OCI-LY7 (cell line): ENCODE measurements around the gene SLC16A3. TPM values are rescaled to one million over a fixed set of nuclear protein-coding genes. Genes with fewer than 3 reads are reported as not detected.

Experiments used
- BruUV-seq: library from RNA; stranded (reverse); fragments of 400-500 nt; replicated peaks from 2 replicates; lab custom pipeline; 2021; lab: Mats Ljungman, UMichigan
- CTCF ChIA-PET: fragments of 300-600 bp; sonication (Branson Sonifier 250); formaldehyde crosslinking; loops from one replicate; lab custom pipeline; 2022; ENCODE audit warnings: antibody characterized with exemption; ENCODE audit not compliant: unreplicated experiment; lab: Charles Lee
- POLR2A ChIA-PET: fragments of 300-600 bp; sonication (Branson Sonifier 250); formaldehyde crosslinking; loops from one replicate; lab custom pipeline; 2022; ENCODE audit warnings: antibody characterized with exemption; lab: Charles Lee
- DNase-seq: peaks from one replicate; pipeline ENCODE4 v3.0.0-alpha.2; 2015; ENCODE audit warnings: low spot score
- H2AFZ ChIP-seq: fragments of 200-600 bp; sonication (generic), shearing (Covaris generic); 2 replicates; pipeline ENCODE4 v1.6.1; 2014; ENCODE audit warnings: mild to moderate bottlenecking, antibody characterized with exemption, low read length, moderate library complexity
- H3K27ac ChIP-seq: fragments of 200-600 bp; sonication (generic); 2 replicates; pipeline ENCODE4 v1.5.1; 2014; ENCODE audit warnings: mixed run types, low read depth, mild to moderate bottlenecking, moderate library complexity, low read length, inconsistent platforms; ENCODE audit not compliant: poor library complexity, severe bottlenecking
- H3K36me3 ChIP-seq: fragments of 200-600 bp; sonication (generic); 2 replicates; pipeline ENCODE4 v1.6.1; 2014; ENCODE audit warnings: mild to moderate bottlenecking, antibody characterized with exemption, low read length, moderate library complexity, mixed read lengths; ENCODE audit not compliant: insufficient read depth
- H3K4me1 ChIP-seq: fragments of 200-600 bp; sonication (generic); 2 replicates; pipeline ENCODE4 v1.5.1; 2014; ENCODE audit warnings: mild to moderate bottlenecking, low read length; ENCODE audit not compliant: insufficient read depth, poor library complexity, severe bottlenecking
- H3K4me2 ChIP-seq: fragments of 200-600 bp; sonication (generic); 2 replicates; pipeline ENCODE4 v1.6.1; 2014; ENCODE audit warnings: mild to moderate bottlenecking, low read length
- H3K4me3 ChIP-seq: fragments of 200-600 bp; sonication (generic); 2 replicates; pipeline ENCODE4 v1.5.1; 2014; ENCODE audit warnings: mild to moderate bottlenecking, low read depth, low read length; ENCODE audit not compliant: poor library complexity, severe bottlenecking
- H3K79me2 ChIP-seq: fragments of 200-600 bp; sonication (generic); 2 replicates; pipeline ENCODE4 v1.6.1; 2016; ENCODE audit warnings: low read depth, mild to moderate bottlenecking, low read length, moderate library complexity, mixed read lengths; ENCODE audit not compliant: insufficient read depth
- H3K9me2 ChIP-seq: fragments of 200-600 bp; sonication (generic); 2 replicates; pipeline ENCODE4 v1.6.1; 2016; ENCODE audit warnings: mild to moderate bottlenecking, low read length, mixed read lengths; ENCODE audit not compliant: insufficient read depth
- H3K9me3 ChIP-seq: fragments of 200-600 bp; sonication (generic); 2 replicates; pipeline ENCODE4 v1.6.1; 2014; ENCODE audit warnings: mild to moderate bottlenecking, mixed run types, low read length, mixed read lengths
- H4K20me1 ChIP-seq: fragments of 200-600 bp; sonication (generic); 2 replicates; pipeline ENCODE4 v1.6.1; 2014; ENCODE audit warnings: mild to moderate bottlenecking, antibody characterized with exemption, low read length, moderate library complexity, mixed read lengths; ENCODE audit not compliant: insufficient read depth
- EZH2phosphoT487 ChIP-seq: fragments of 200-600 bp; sonication (generic); IDR thresholded peaks from 2 replicates; pipeline ENCODE4 v1.6.1; 2018; ENCODE audit warnings: low read depth, borderline replicate concordance, mild to moderate bottlenecking, mixed run types, antibody characterized with exemption, low read length, moderate library complexity, mixed read lengths
- intact Hi-C: fragments of 100-400 bp; cut with micrococcal nuclease; formaldehyde crosslinking; loops from one replicate; pipeline ENCODE4 v1.10.0; 2022; ENCODE audit not compliant: unreplicated experiment
- total RNA-seq, 2 experiments: library from RNA; depleted of rRNA in 1 of 2; stranded (reverse); fragments of >200 nt in 1 of 2; shearing (Covaris generic) in 1 of 2; gene quantifications; 2 replicates each; pipeline ENCODE4 v1.2.3, GENCODE V29; 2014 to 2022
- TF ChIP-seq, protein P1 (sequence below): fragments of 200-600 bp; sonication (generic); conservative IDR thresholded peaks from 2 replicates; pipeline ENCODE4 v1.5.1; 2014; ENCODE audit warnings: mild to moderate bottlenecking, antibody characterized with exemption, low read length, moderate library complexity, mixed read lengths

SLC16A3 gene
- total RNA-seq, 2 experiments from 2014 or later, result 21.6 to 55.0 TPM

DNA sequence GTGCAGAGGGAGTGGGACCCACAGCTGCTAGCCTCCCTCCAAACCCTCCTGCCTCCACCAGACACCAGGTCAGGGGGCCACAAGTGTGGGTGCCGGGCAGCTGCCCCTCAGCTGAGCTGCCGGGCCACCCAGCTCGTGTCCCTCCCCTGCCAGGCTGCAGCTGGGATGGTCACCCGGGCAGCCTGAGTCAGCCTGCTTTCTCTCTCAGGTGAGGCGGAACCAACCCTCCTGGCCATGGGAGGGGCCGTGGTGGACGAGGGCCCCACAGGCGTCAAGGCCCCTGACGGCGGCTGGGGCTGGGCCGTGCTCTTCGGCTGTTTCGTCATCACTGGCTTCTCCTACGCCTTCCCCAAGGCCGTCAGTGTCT is 6.9 kb downstream of the SLC16A3 start:
- TF ChIP-seq, protein P1, sequence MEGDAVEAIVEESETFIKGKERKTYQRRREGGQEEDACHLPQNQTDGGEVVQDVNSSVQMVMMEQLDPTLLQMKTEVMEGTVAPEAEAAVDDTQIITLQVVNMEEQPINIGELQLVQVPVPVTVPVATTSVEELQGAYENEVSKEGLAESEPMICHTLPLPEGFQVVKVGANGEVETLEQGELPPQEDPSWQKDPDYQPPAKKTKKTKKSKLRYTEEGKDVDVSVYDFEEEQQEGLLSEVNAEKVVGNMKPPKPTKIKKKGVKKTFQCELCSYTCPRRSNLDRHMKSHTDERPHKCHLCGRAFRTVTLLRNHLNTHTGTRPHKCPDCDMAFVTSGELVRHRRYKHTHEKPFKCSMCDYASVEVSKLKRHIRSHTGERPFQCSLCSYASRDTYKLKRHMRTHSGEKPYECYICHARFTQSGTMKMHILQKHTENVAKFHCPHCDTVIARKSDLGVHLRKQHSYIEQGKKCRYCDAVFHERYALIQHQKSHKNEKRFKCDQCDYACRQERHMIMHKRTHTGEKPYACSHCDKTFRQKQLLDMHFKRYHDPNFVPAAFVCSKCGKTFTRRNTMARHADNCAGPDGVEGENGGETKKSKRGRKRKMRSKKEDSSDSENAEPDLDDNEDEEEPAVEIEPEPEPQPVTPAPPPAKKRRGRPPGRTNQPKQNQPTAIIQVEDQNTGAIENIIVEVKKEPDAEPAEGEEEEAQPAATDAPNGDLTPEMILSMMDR, result no peak
- no peak for TF ChIP-seq EZH2phosphoT487
- Histone ChIP-seq H3K4me3 (no peak overlapping the region), H3K9me3 (no peaks in the 10 kb centered on the region), H3K27ac (no peak overlapping the region), H3K4me1 (peaks cover 35% of the 10 kb centered on the region), H2AFZ (no peak overlapping the region), H3K9me2 (no peaks in the 10 kb centered on the region), H3K36me3 (no peaks in the 10 kb centered on the region), H3K4me2 (no peak overlapping the region), H4K20me1 (peaks cover 8% of the 10 kb centered on the region; the same call in 1 of the 2 replicates), H3K79me2 (no peaks in the 10 kb centered on the region)
- no peak for DNase-seq
- intact Hi-C loops, result loop anchor here (1.0 kb wide), 1 partner anchor 86 kb away; no protein-coding TSS in a partner anchor
- ChIA-PET POLR2A (no interaction called here), CTCF (no interaction called here)
- no TSS peak for BruUV-seq

DNA sequence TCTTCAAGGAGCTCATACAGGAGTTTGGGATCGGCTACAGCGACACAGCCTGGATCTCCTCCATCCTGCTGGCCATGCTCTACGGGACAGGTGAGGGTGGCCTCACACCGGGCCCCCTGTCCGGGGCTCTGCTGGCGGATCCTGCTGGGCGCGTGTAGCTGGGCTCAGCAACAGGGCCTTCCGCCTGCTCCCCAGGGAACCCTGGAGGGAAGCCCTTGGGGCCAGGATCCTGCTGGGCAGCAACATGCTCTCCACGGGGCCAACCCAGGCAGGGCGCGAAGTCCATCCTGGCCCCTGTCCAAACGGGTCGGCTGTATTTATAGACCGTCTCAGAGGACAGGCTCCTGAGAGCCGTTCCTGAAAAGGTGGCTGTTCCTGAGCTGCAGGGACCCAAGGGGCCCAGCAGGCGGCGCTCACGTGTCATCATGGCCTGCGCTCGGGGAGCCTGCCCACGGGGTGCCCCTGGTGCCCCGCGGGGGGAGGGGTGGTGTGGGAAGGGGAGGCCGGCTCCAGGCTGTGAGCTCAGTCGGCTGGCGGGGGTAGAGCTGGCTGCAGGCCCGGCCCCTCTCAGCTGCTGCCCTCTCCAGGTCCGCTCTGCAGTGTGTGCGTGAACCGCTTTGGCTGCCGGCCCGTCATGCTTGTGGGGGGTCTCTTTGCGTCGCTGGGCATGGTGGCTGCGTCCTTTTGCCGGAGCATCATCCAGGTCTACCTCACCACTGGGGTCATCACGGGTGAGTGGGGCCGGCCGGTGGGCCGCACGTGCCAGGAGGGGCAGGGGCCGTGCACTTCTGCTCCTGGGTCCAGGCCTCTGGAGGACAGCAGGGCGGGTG is 7.5 kb downstream of the SLC16A3 start:
- Histone ChIP-seq H4K20me1 (peaks cover 8% of the 10 kb centered on the region; the same call in 1 of the 2 replicates), H3K4me1 (peaks cover 31% of the 10 kb centered on the region), H2AFZ (no peak overlapping the region), H3K9me2 (no peaks in the 10 kb centered on the region), H3K27ac (no peak overlapping the region), H3K36me3 (no peaks in the 10 kb centered on the region), H3K4me3 (no peak overlapping the region), H3K9me3 (no peaks in the 10 kb centered on the region), H3K79me2 (no peaks in the 10 kb centered on the region), H3K4me2 (no peak overlapping the region)
- no TSS peak for BruUV-seq
- peak; percentile 78 for DNase-seq
- ChIA-PET CTCF (interaction anchor here (0.9 kb wide), 1 partner anchor 114 kb away, joined by 3 read pairs; no protein-coding TSS in a partner anchor), POLR2A (no interaction called here)
- intact Hi-C loops, result loop anchor here (1.0 kb wide), 1 partner anchor 85 kb away; no protein-coding TSS in a partner anchor
- TF ChIP-seq, protein P1, result peak; percentile 99
- TF ChIP-seq EZH2phosphoT487, result no peak
